Dedifferentiated amniotic fluid mesenchymal stem cell (primary cell): ENCODE measurements around the gene POLR3GL.

Source experiments
- DNase-seq: peaks from one replicate; pipeline ENCODE4 v3.0.0-alpha.2; 2016; ENCODE audit errors: extremely low spot score

Gene POLR3GL

GRCh38 chr1:145949219-145949618 lies 15.3 kb upstream of the POLR3GL start:
- DNase-seq, result no peak

GRCh38 chr1:145951526-145951925 lies 13.0 kb upstream of the POLR3GL start:
- no peak for DNase-seq

GRCh38 chr1:145952903-145953302 lies 11.6 kb upstream of the POLR3GL start:
- no peak for DNase-seq

- no peak for DNase-seq
These were observed 10.6 kb upstream of the POLR3GL start for GRCh38 chr1:145953861-145954260.

GRCh38 chr1:145955436-145955835 lies 9.1 kb upstream of the POLR3GL start:
- no peak for DNase-seq

- no peak for DNase-seq
These were observed 8.1 kb upstream of the POLR3GL start for GRCh38 chr1:145956361-145956760.

GRCh38 chr1:145956781-145957442 lies 7.6 kb upstream of the POLR3GL start:
- DNase-seq, result no peak

- peak; percentile 98 for DNase-seq
These were observed 6.8 kb upstream of the POLR3GL start, which contains the start of gene LIX1L for GRCh38 chr1:145957443-145958319. TSS of gene LIX1L (minus strand) at chr1:145958017. CDS start at chr1:145957927, 90 bp downstream.

- no peak for DNase-seq
These were observed 5.8 kb upstream of the POLR3GL start for GRCh38 chr1:145958734-145959133.

- DNase-seq, result no peak
These were observed 5.2 kb upstream of the POLR3GL start for GRCh38 chr1:145959333-145959732.

GRCh38 chr1:145959957-145960467 lies 4.5 kb upstream of the POLR3GL start:
- no peak for DNase-seq

- no peak for DNase-seq
These were observed 3.9 kb upstream of the POLR3GL start for GRCh38 chr1:145960468-145961108.

- no peak for DNase-seq
These were observed 3.4 kb upstream of the POLR3GL start for GRCh38 chr1:145961109-145961424.

- DNase-seq, result no peak
These were observed 2.9 kb upstream of the POLR3GL start for GRCh38 chr1:145961425-145962156.

GRCh38 chr1:145962157-145963102 lies 2.1 kb upstream of the POLR3GL start:
- DNase-seq, result no peak

- DNase-seq, result no peak
These were observed 1.0 kb upstream of the POLR3GL start for GRCh38 chr1:145963265-145964019.

GRCh38 chr1:145965119-145965744 lies 742 bp downstream of the POLR3GL start:
- no peak for DNase-seq

GRCh38 chr1:145967288-145967687 lies 2.8 kb downstream of the POLR3GL start:
- DNase-seq, result no peak

GRCh38 chr1:145972580-145972979 lies 8.1 kb downstream of the POLR3GL start:
- no peak for DNase-seq
